Thymus (tissue), 11 donors: ENCODE data around the gene MMP12. TPM values are rescaled to one million over a fixed set of nuclear protein-coding genes. Genes with fewer than 3 reads are reported as not detected.

Experiments
- DNase-seq, 9 donors: peaks; one replicate each; pipeline ENCODE4 v3.0.0-alpha.2; 2013; ENCODE audit warnings: low spot score in 9 of 9, low read depth in 6 of 9, missing footprints in 1 of 9
- H3K27ac ChIP-seq, 2 donors: one replicate each; pipeline ENCODE4 v1.5.1; 2013; ENCODE audit warnings: control low read depth in 1 of 2, low read depth in 1 of 2, low read length in 1 of 2, mild to moderate bottlenecking in 1 of 2, moderate library complexity in 1 of 2
- H3K27me3 ChIP-seq, 2 donors: one replicate each; pipeline ENCODE4 v1.5.1; 2013; ENCODE audit warnings: low read length in 1 of 2; ENCODE audit not compliant: control insufficient read depth in 2 of 2, insufficient read depth in 1 of 2
- H3K36me3 ChIP-seq, 2 donors: one replicate each; pipeline ENCODE4 v1.5.1; 2013; ENCODE audit warnings: low read length in 1 of 2, mild to moderate bottlenecking in 1 of 2, moderate library complexity in 1 of 2; ENCODE audit not compliant: control insufficient read depth in 2 of 2, insufficient read depth in 2 of 2
- H3K4me1 ChIP-seq, 2 donors: one replicate each; pipeline ENCODE4 v1.5.1; 2013; ENCODE audit warnings: low read length in 2 of 2; ENCODE audit not compliant: control insufficient read depth in 2 of 2, insufficient read depth in 2 of 2
- H3K4me3 ChIP-seq, 2 donors: one replicate each; pipeline ENCODE4 v1.5.1; 2013; ENCODE audit warnings: low read length in 2 of 2, control low read depth in 1 of 2, mild to moderate bottlenecking in 1 of 2
- H3K9me3 ChIP-seq, 2 donors: one replicate each; pipeline ENCODE4 v1.5.1; 2013; ENCODE audit warnings: low read length in 1 of 2, mild to moderate bottlenecking in 1 of 2; ENCODE audit not compliant: control insufficient read depth in 2 of 2, insufficient read depth in 1 of 2
- WGBS: extraction: QIAGEN DNeasy Blood & Tissue Kit; methylation state at CpG from one replicate; pipeline ENCODE4 v1.1.7; 2013; 5-methylcytosine and 5-hydroxymethylcytosine counted together
- polyA plus RNA-seq: library from polyadenylated mRNA; stranded (reverse); fragments of 200-250 nt; gene quantifications from one replicate; pipeline ENCODE4 v1.2.3, GENCODE V29; 2013
- total RNA-seq: library from RNA; stranded (reverse); fragments of 120-200 nt; gene quantifications from one replicate; pipeline ENCODE4 v1.2.4, GENCODE V29; 2013
- donor health status: healthy.

MMP12 gene
- total and polyA plus RNA-seq, 2 donors = 10.8 to 12.5 TPM

DNA sequence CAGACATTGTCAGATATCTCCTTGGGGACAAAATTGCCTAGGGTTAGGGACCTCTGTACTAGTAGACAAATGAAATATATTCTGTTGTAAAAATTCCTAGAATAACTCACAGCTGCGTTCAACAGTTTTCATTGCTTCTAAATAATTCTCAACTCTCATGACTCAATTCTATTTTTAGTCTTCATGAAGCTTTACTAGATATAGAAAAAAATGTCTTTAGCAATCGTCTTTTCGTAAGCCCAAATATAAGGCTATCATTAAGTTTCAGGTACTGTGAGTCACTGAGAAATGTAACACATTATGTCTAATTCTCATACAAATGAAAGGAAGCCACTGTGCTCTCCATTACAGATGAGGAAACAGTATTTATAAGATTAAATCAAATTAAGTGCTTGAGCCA, 6.4 kb downstream of the MMP12 start:
- WGBS = 97% methylated on average over 3 of the region's 3 CpGs
- no peak for DNase-seq
- no peaks in the 10 kb centered on the region for H3K4me1 ChIP-seq

DNA sequence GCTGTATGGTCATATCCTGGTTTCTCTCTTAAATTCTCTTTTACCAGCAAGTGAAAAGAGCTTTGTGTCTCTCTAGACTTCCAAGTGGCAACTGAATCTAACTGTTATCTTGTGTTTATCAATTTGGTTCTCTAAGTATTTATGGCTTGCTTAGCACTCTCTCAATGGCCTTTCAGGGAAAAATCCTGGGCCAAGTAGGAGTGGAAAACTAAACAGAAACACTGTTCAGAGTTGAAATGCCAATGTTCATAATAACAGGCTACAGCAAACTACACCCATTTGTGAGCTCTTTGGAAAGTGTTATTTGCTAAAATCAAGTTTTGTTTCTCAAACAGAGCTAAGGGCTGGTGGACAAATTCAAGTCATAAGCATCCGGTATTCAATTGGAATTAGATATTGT, 10.1 kb downstream of the MMP12 start:
- no peak for DNase-seq
- Histone ChIP-seq H3K9me3 (no peaks in the 10 kb centered on the region), H3K4me3 (no peak overlapping the region), H3K36me3 (no peaks in the 10 kb centered on the region), H3K27ac (no peak overlapping the region), H3K27me3 (no peaks in the 10 kb centered on the region), H3K4me1 (no peaks in the 10 kb centered on the region)
- WGBS = 96% methylated on average over 1 of the region's 1 CpG

More for the DNA sequence above, 6.4 kb downstream of the MMP12 start:
- H3K36me3 ChIP-seq = no peaks in the 10 kb centered on the region
- no peak overlapping the region for H3K27ac ChIP-seq
- H3K9me3 ChIP-seq = no peaks in the 10 kb centered on the region
- no peaks in the 10 kb centered on the region for H3K27me3 ChIP-seq
- H3K4me3 ChIP-seq = no peak overlapping the region

DNA sequence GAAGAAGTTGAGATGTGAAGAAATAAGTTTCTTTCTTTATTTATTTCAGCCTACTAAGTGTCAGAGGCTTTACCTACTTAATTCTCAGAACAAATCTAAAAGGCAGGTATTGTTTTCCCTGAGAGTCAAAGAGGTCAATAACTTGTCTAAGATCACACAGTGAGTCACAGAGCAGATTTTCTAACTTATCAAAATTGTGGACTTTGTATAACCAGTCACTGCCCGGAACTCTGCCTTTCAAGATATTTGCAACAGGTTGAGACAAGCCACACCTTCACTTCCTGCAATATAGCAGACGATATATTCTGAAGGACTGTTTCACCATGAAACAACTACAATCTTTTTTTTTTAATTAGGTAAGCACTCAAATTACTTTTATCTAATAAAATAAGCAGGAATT, 20.8 kb downstream of the MMP12 start:
- WGBS = 83% methylated on average over 2 of the region's 2 CpGs
- Histone ChIP-seq H3K36me3 (no peaks in the 10 kb centered on the region), H3K27ac (no peak overlapping the region), H3K4me1 (no peaks in the 10 kb centered on the region), H3K27me3 (no peaks in the 10 kb centered on the region), H3K4me3 (no peak overlapping the region), H3K9me3 (no peaks in the 10 kb centered on the region)
- no peak for DNase-seq

DNA sequence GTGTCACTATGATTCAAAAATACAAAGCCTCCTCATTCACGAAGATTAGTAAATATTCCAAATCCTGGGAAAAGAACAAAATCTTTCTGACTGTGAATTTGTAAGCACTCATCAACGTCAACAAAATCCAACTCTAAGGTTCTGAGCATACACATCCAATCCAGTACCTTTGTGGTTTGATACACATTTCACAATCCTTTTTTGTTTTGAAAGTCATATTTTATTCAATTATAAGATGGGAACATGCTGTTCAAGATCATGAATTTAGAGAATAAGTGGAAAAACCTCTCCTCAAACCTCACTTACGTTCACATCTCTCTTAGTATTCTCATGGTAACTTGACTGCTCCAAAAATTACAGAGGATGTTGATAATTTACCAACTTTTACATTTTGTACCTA, 21.7 kb downstream of the MMP12 start:
- WGBS = 89% methylated on average over 3 of the region's 3 CpGs
- DNase-seq = no peak
- Histone ChIP-seq H3K9me3 (no peaks in the 10 kb centered on the region), H3K27ac (no peak overlapping the region), H3K27me3 (no peaks in the 10 kb centered on the region), H3K4me1 (no peaks in the 10 kb centered on the region), H3K4me3 (no peak overlapping the region), H3K36me3 (no peaks in the 10 kb centered on the region)

DNA sequence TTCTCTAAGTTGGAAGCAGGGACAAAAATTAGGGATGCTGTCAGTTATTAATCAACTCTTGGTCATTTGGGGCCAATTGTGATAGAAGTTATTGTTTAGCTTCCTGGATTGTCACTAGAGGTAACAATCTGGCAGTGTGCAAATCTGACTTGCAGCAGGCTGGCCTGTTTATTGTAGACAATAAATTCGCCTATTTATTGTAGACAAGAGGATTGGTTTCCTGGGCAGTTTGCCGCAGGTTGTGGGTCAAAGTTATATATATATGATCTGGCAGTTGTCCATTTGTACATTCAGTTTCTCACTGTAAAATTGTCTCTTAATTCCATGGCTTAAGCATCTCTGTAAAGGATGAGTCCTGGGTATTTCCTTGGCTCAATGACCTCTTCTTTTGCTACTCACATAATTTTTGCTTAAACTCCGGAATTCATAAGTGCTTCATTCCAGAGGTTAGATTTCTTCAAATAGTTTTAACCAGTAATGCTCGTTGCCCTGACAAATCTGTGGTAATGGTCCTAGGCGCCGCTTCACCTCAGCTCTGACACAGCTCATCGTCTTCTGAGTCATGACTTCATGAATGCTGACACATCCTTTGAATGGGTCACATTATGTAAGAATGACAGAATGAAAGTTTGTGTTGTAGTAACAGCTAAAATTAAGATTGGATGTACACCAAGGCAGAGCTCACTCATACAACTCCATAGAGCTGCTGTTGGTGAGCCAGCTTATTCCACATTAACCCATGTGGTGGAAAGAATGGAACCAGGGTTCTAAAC, 23.6 kb downstream of the MMP12 start:
- H3K27me3 ChIP-seq = no peaks in the 10 kb centered on the region

DNA sequence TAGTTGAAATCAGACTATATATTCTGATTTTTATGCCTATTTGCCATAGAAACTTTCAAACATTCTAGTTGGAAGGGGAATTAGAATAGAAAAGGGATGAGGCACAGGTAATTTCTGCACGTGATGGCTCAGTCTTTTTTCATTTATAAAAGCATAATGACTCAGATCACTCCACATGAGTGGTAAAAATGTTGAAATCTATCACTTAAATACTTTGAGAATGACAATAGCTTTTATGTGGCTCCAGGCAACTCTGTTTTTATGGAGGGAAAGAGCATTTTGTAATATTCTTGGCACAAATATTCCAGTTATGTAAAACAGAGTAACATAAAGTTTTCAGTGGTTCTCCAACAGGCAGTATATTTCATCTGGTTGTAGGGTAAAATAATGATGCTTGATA, 25.5 kb downstream of the MMP12 start:
- no peaks in the 10 kb centered on the region for H3K9me3 ChIP-seq
- no peak for DNase-seq
- no peaks in the 10 kb centered on the region for H3K27me3 ChIP-seq
- 84% methylated on average over 1 of the region's 1 CpG for WGBS
- no peak overlapping the region for H3K27ac ChIP-seq
- no peaks in the 10 kb centered on the region for H3K4me1 ChIP-seq
- no peak overlapping the region for H3K4me3 ChIP-seq
- no peaks in the 10 kb centered on the region for H3K36me3 ChIP-seq

More for the DNA sequence above, 23.6 kb downstream of the MMP12 start:
- H3K4me3 ChIP-seq = no peak overlapping the region
- 90% methylated on average over 7 of the region's 7 CpGs for WGBS
- no peaks in the 10 kb centered on the region for H3K9me3 ChIP-seq
- no peaks in the 10 kb centered on the region for H3K36me3 ChIP-seq
- no peak overlapping the region for H3K27ac ChIP-seq
- DNase-seq = no peak
- no peaks in the 10 kb centered on the region for H3K4me1 ChIP-seq

DNA sequence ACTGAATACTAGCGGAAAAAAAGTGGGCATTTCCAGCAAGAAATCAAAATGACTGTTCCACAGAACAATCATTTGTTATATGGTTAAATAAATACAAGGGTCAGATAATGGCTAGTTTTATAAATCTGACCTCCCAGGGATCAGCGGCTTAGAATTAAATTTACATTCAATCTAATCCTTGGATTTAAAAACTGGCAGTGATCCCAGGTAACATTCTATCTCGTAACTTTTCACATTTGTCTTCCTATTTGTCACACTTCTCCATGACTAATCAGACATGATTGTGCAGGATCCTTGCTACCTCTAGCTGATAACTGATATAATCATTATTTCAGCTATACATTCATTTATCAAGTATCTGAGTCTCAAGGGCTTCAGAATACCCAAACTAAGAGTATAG, 28.5 kb downstream of the MMP12 start:
- no peak overlapping the region for H3K4me3 ChIP-seq
- H3K36me3 ChIP-seq = no peaks in the 10 kb centered on the region
- H3K27ac ChIP-seq = no peak overlapping the region
- no peaks in the 10 kb centered on the region for H3K9me3 ChIP-seq
- WGBS = 90% methylated on average over 3 of the region's 3 CpGs
- H3K4me1 ChIP-seq = no peaks in the 10 kb centered on the region
- H3K27me3 ChIP-seq = no peaks in the 10 kb centered on the region
- DNase-seq = no peak

DNA sequence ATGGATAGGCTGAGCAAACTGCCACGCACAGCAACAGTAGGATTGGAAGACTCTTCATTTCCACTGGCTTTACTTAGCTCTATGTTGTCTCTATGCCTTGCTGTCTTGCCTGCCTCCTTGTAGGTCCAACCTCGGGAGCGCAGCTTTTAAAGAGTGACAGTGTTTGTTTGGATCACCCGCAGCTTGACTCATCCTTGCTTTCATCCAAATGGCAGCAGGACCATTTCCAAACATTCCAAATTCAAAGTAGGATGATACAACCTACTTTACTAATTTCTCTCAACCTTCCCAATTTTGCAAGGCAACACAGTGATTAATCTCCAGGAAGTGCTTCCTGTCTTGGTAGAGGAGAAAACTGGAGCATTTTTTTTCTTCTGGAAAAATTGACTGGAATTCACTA, 31.3 kb downstream of the MMP12 start, which contains the start of gene MMP3:
MMP3 (minus strand) TSS at position 121 of the 400 bp plus-strand sequence; CDS start at position 58, 63 bp downstream.
- Histone ChIP-seq H3K4me1 (no peaks in the 10 kb centered on the region), H3K9me3 (no peaks in the 10 kb centered on the region), H3K36me3 (no peaks in the 10 kb centered on the region), H3K4me3 (no peak within 1 kb of the TSS), H3K27me3 (no peaks in the 10 kb centered on the region), H3K27ac (no peak within 1 kb of the TSS)
- DNase-seq = no peak
- 96% methylated on average over 4 of the region's 4 CpGs for WGBS

DNA sequence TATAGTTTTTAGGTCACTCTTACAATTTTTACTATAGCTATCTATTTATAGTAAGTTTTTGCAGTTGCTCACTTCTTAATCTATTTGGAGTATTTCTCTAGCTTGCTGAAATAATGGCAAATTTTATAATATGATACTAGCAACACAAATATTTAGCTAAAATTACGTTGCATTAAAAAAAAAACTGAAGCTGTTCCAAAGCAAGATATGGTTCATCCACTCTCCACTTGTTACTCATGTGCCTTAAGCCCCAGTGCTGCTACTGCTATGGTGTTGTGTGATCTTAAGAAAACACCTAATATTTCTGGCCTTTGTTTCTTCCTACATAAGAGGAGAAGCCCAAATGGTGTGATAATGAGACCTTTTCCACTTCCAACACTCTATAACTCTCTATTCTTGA, 31.9 kb downstream of the MMP12 start:
- no peaks in the 10 kb centered on the region for H3K9me3 ChIP-seq
- no peak for DNase-seq
- 68% methylated on average over 1 of the region's 1 CpG for WGBS
- no peaks in the 10 kb centered on the region for H3K36me3 ChIP-seq
- no peaks in the 10 kb centered on the region for H3K27me3 ChIP-seq
- no peaks in the 10 kb centered on the region for H3K4me1 ChIP-seq
- no peak overlapping the region for H3K27ac ChIP-seq
- no peak overlapping the region for H3K4me3 ChIP-seq
